ENCODE measurements around the gene AFTPH. TPM values are rescaled to one million over a fixed set of nuclear protein-coding genes. Genes with fewer than 3 reads are reported as not detected.
"Not testable (repeated sequence)": the region's sequence is repeated elsewhere in the genome, so short reads cannot be mapped to it uniquely, and the experiment has no call there.

The AFTPH gene
- total RNA-seq, 1 experiment from 2014 or later, result 42.2 TPM

DNA sequence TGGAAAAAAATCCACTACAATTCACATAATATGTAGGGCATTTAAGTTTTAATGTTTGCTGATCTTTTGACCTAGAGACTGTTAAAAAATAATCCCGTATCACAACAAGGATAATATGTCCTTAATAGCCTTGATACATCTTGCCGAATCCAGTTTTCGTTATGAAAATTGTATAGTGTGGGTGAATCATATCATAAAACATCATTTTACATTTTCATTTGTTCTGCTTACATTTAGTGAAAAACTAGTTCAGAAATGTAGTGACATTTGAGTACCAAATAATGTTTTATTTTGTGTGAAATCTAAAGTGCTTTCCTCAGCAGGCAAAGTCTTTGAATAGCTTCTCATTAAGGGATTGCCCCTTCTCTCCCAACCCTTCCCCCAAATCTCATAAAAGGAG is 1.9 kb downstream of the AFTPH start:
- intact Hi-C loops (cut with micrococcal nuclease; ENCODE audit: unreplicated experiment), result loop anchor here (10.0 kb wide), 1 partner anchor 699 kb away; the partner anchor contains the start of gene ACTR2
- no TSS peak for BruUV-seq (replicated peaks)
- peaks cover 19% of the 10 kb centered on the region for H3K4me1 Mint-ChIP-seq (ENCODE audit: low read depth, unreplicated experiment)
- no peak overlapping the region for H3K27ac Mint-ChIP-seq (ENCODE audit: unreplicated experiment)
- H3K9me3 Mint-ChIP-seq (ENCODE audit: low read depth, unreplicated experiment), result no peaks in the 10 kb centered on the region
- H3K4me3 Mint-ChIP-seq (ENCODE audit: low read depth, unreplicated experiment), result peak overlapping the region; percentile 97
- peaks cover 31% of the 10 kb centered on the region for H3K36me3 Mint-ChIP-seq (ENCODE audit: insufficient read depth, unreplicated experiment)
- TF ChIP-seq, protein P1, sequence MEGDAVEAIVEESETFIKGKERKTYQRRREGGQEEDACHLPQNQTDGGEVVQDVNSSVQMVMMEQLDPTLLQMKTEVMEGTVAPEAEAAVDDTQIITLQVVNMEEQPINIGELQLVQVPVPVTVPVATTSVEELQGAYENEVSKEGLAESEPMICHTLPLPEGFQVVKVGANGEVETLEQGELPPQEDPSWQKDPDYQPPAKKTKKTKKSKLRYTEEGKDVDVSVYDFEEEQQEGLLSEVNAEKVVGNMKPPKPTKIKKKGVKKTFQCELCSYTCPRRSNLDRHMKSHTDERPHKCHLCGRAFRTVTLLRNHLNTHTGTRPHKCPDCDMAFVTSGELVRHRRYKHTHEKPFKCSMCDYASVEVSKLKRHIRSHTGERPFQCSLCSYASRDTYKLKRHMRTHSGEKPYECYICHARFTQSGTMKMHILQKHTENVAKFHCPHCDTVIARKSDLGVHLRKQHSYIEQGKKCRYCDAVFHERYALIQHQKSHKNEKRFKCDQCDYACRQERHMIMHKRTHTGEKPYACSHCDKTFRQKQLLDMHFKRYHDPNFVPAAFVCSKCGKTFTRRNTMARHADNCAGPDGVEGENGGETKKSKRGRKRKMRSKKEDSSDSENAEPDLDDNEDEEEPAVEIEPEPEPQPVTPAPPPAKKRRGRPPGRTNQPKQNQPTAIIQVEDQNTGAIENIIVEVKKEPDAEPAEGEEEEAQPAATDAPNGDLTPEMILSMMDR (IDR thresholded peaks at IDR 0.05; ENCODE audit: unreplicated experiment), result no peak
- CTCF ChIA-PET, result interaction anchor here (1.8 kb wide), 1 partner anchor 14 kb away, joined by 6 read pairs; no protein-coding TSS in a partner anchor
- DNase-seq, result no peak
- no peaks in the 10 kb centered on the region for H3K27me3 Mint-ChIP-seq (ENCODE audit: unreplicated experiment)

DNA sequence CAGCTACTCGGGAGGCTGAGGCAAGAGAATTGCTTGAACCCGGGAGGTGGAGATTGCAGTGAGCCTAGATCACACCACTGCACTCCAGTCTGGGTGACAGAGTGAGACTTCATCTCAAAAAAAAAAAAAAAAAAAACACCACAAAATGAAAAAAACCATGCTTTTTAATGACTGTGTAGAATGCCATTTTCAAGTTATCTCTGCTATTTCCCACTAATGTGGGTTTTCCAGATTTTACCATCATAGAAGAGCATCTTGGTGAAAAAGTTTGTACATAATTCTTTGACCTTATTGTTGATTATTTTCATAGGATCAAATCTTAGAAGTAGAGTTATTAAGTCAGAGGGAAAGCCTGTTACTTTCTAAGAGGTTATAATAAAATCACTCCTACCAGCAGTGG is 6.8 kb downstream of the AFTPH start:
- H3K27ac Mint-ChIP-seq (ENCODE audit: unreplicated experiment); H3K27me3 Mint-ChIP-seq (ENCODE audit: unreplicated experiment); BruUV-seq (replicated peaks); DNase-seq; H3K36me3 Mint-ChIP-seq (ENCODE audit: insufficient read depth, unreplicated experiment); H3K4me3 Mint-ChIP-seq (ENCODE audit: low read depth, unreplicated experiment); H3K9me3 Mint-ChIP-seq (ENCODE audit: low read depth, unreplicated experiment); CTCF ChIA-PET: not testable (repeated sequence)
- intact Hi-C loops (cut with micrococcal nuclease; ENCODE audit: unreplicated experiment), result loop anchor here (10.0 kb wide), 1 partner anchor 406 kb away; no protein-coding TSS in a partner anchor
- H3K4me1 Mint-ChIP-seq (ENCODE audit: low read depth, unreplicated experiment), result peaks cover 40% of the 10 kb centered on the region

DNA sequence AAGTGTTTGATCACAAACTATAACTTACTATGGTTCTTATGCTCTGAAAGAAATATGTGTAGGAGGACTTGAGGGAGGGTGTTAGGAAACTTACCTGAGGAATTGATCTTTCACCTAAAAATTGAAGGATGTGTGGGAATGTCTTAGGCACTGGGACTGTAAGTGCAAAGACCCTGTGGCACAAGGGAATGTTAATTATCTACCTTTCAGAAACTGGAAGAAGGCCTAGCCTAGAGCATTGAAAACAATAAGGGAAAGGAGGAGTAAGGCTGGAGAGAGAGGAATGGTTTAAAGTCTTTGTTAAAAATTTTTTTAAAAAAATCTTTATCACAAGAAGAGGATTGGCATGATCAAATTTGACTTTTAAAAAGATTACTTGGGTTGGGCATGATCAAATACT is 7.9 kb downstream of the AFTPH start:
- intact Hi-C loops (cut with micrococcal nuclease; ENCODE audit: unreplicated experiment), result loop anchor here (10.0 kb wide), 1 partner anchor 407 kb away; no protein-coding TSS in a partner anchor
- Mint-ChIP-seq H3K27me3 (ENCODE audit: unreplicated experiment) (no peaks in the 10 kb centered on the region), H3K36me3 (ENCODE audit: insufficient read depth, unreplicated experiment) (no peaks in the 10 kb centered on the region), H3K4me3 (ENCODE audit: low read depth, unreplicated experiment) (no peak overlapping the region), H3K27ac (ENCODE audit: unreplicated experiment) (peak overlapping the region; percentile 22), H3K4me1 (ENCODE audit: low read depth, unreplicated experiment) (peaks cover 45% of the 10 kb centered on the region), H3K9me3 (ENCODE audit: low read depth, unreplicated experiment) (no peaks in the 10 kb centered on the region)
- no TSS peak for BruUV-seq (replicated peaks)
- CTCF ChIA-PET, result interaction anchor here (1.0 kb wide), 1 partner anchor 9 kb away, joined by 5 read pairs; no protein-coding TSS in a partner anchor
- TF ChIP-seq, protein P1 (IDR thresholded peaks at IDR 0.05; ENCODE audit: unreplicated experiment), result no peak
- no peak for DNase-seq

DNA sequence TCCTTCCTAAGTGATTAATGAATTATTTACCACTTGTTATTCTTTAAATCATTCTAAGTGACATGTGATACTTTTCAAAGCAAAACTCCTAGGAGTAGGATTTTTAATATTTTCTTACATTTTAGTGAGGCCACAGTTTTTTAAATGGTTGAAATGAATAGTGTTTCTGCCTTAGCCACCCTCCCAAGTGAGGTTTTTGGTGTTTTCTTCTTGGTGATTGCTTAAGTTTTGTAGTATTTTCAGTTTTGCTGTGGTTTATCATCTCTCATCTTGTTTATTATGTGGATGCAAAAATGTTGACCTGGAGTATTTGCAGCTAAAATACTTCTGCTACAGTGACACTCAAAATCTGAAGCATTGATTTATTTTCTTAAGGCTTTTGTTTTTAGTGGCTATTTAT is 9.8 kb downstream of the AFTPH start:
- H3K36me3 Mint-ChIP-seq (ENCODE audit: insufficient read depth, unreplicated experiment), result no peaks in the 10 kb centered on the region
- BruUV-seq (replicated peaks), result no TSS peak
- DNase-seq, result no peak
- peak overlapping the region; percentile 66 for H3K27ac Mint-ChIP-seq (ENCODE audit: unreplicated experiment)
- H3K4me3 Mint-ChIP-seq (ENCODE audit: low read depth, unreplicated experiment), result no peak overlapping the region
- no peaks in the 10 kb centered on the region for H3K9me3 Mint-ChIP-seq (ENCODE audit: low read depth, unreplicated experiment)
- TF ChIP-seq, protein P1 (IDR thresholded peaks at IDR 0.05; ENCODE audit: unreplicated experiment), result no peak
- H3K4me1 Mint-ChIP-seq (ENCODE audit: low read depth, unreplicated experiment), result peaks cover 34% of the 10 kb centered on the region
- intact Hi-C loops (cut with micrococcal nuclease; ENCODE audit: unreplicated experiment), result loop anchor here (10.0 kb wide), 1 partner anchor 409 kb away; no protein-coding TSS in a partner anchor
- CTCF ChIA-PET, result interaction anchor here (0.7 to 1.2 kb wide), 2 partner anchors 11 to 408 kb away, joined by 3 to 4 read pairs; no protein-coding TSS in a partner anchor
- no peaks in the 10 kb centered on the region for H3K27me3 Mint-ChIP-seq (ENCODE audit: unreplicated experiment)

DNA sequence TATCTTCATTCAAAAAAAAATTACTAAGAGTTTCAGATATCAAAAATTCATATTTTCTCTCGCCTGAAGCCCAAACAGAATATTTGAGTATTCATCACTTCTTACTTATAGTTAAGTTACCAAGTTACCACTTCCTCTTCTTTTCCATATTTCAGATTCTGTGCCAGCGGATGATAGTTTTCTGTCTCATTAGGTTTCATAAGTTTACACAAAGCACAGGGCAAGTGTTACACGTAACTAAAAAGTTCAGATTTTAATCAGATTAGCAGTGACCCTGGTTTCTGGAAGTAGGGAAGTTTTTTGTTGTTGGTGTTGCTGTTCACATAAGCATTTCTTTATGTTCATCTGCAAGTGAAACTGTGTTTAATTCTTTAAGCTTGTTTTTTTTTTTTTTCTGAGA is 10.2 kb downstream of the AFTPH start:
- Mint-ChIP-seq H3K4me1 (ENCODE audit: low read depth, unreplicated experiment) (peaks cover 35% of the 10 kb centered on the region), H3K27me3 (ENCODE audit: unreplicated experiment) (no peaks in the 10 kb centered on the region), H3K27ac (ENCODE audit: unreplicated experiment) (peak overlapping the region; percentile 66), H3K36me3 (ENCODE audit: insufficient read depth, unreplicated experiment) (no peaks in the 10 kb centered on the region), H3K4me3 (ENCODE audit: low read depth, unreplicated experiment) (no peak overlapping the region), H3K9me3 (ENCODE audit: low read depth, unreplicated experiment) (no peaks in the 10 kb centered on the region)
- no peak for DNase-seq
- intact Hi-C loops (cut with micrococcal nuclease; ENCODE audit: unreplicated experiment), result loop anchor here (10.0 kb wide), 1 partner anchor 410 kb away; no protein-coding TSS in a partner anchor
- TF ChIP-seq, protein P1 (IDR thresholded peaks at IDR 0.05; ENCODE audit: unreplicated experiment), result no peak
- CTCF ChIA-PET, result interaction anchor here (0.6 to 1.2 kb wide), 5 partner anchors 11 to 408 kb away, joined by 3 to 4 read pairs (median 3); no protein-coding TSS in a partner anchor
- BruUV-seq (replicated peaks), result no TSS peak

Measured in Calu3 (cell line).